Endodermal cell (in vitro differentiated cells): Measurements from ENCODE around the gene TBC1D12. TPM values are rescaled to one million over a fixed set of nuclear protein-coding genes. Genes with fewer than 3 reads are reported as not detected.
A peak's percentile ranks its signal among the peaks of the same experiment; 100 is the strongest.

ENCODE experiments used
- DNase-seq: peaks from one replicate; pipeline ENCODE4 v3.0.0-alpha.2; 2017
- H3K27ac ChIP-seq: 2 replicates; pipeline ENCODE4 v1.5.1; 2013; ENCODE audit warnings: mild to moderate bottlenecking, low read depth, low read length, moderate library complexity
- H3K27me3 ChIP-seq: 2 replicates; pipeline ENCODE4 v1.6.1; 2013; ENCODE audit warnings: mild to moderate bottlenecking, low read length, moderate library complexity; ENCODE audit not compliant: insufficient read depth, control insufficient read depth, poor library complexity, severe bottlenecking
- H3K36me3 ChIP-seq: 2 replicates; pipeline ENCODE4 v1.7.0; 2013; ENCODE audit warnings: mild to moderate bottlenecking, low read length, moderate library complexity; ENCODE audit not compliant: control insufficient read depth, insufficient read depth
- H3K4me1 ChIP-seq: one replicate; pipeline ENCODE4 v1.7.0; 2013; ENCODE audit warnings: low read length; ENCODE audit not compliant: control insufficient read depth, insufficient read depth
- H3K4me3 ChIP-seq: 2 replicates; pipeline ENCODE4 v1.5.1; 2013; ENCODE audit warnings: mild to moderate bottlenecking, low read length, moderate library complexity
- H3K9ac ChIP-seq: 2 replicates; pipeline ENCODE4 v1.6.1; 2013; ENCODE audit warnings: mild to moderate bottlenecking, low read length, moderate library complexity; ENCODE audit not compliant: poor library complexity, severe bottlenecking; ENCODE audit errors: extremely low read depth
- H3K9me3 ChIP-seq: 2 replicates; pipeline ENCODE4 v1.6.1; 2013; ENCODE audit warnings: mild to moderate bottlenecking, low read length, moderate library complexity; ENCODE audit not compliant: control insufficient read depth
- H3K27ac Mint-ChIP-seq: 2 replicates; pipeline ENCODE4 v1.8.0; 2020; ENCODE audit warnings: mixed read lengths
- H3K27me3 Mint-ChIP-seq: 2 replicates; pipeline ENCODE4 v1.8.0; 2021; ENCODE audit warnings: mild to moderate bottlenecking, mixed read lengths; ENCODE audit not compliant: insufficient read depth
- H3K36me3 Mint-ChIP-seq: 2 replicates; pipeline ENCODE4 v1.8.0; 2020; ENCODE audit warnings: low read depth, mixed read lengths
- H3K4me1 Mint-ChIP-seq: 2 replicates; pipeline ENCODE4 v1.8.0; 2020; ENCODE audit warnings: mixed read lengths
- H3K4me3 Mint-ChIP-seq: 2 replicates; pipeline ENCODE4 v1.8.0; 2020; ENCODE audit warnings: mild to moderate bottlenecking, moderate library complexity, mixed read lengths
- H3K9me3 Mint-ChIP-seq: 2 replicates; pipeline ENCODE4 v1.8.0; 2020; ENCODE audit warnings: mild to moderate bottlenecking, mixed read lengths
- WGBS, 2 experiments: methylation state at CpG; one replicate each; pipeline versions ENCODE4 v1.1.5 to v1.1.7; 2013; ENCODE audit warnings: missing lambda C conversion rate in 2 of 2, mixed read lengths in 1 of 2; ENCODE audit not compliant: insufficient coverage in 1 of 2, insufficient read length in 1 of 2; 5-methylcytosine and 5-hydroxymethylcytosine counted together
- total RNA-seq, 2 donors: library from RNA; stranded (reverse); fragmentation: NEBNext Ultra II Directional in 1 of 2; extraction: Animal tissue kit (Norgen Biotek cat#: 25700) in 1 of 2; gene quantifications; 2 replicates in 1 of 2; 3 replicates in 1 of 2; pipeline ENCODE4 v1.2.1, GENCODE V29; 2021
- TF ChIP-seq, protein P1 (sequence below): fragments of 200-600 bp; sonication (generic); conservative IDR thresholded peaks from 2 replicates; pipeline ENCODE4 v1.5.0; 2021; ENCODE audit warnings: antibody characterized with exemption, mild to moderate bottlenecking

TBC1D12 gene
- total RNA-seq, 2 donors from 2014 or later, result 7.0 to 7.4 TPM

DNA sequence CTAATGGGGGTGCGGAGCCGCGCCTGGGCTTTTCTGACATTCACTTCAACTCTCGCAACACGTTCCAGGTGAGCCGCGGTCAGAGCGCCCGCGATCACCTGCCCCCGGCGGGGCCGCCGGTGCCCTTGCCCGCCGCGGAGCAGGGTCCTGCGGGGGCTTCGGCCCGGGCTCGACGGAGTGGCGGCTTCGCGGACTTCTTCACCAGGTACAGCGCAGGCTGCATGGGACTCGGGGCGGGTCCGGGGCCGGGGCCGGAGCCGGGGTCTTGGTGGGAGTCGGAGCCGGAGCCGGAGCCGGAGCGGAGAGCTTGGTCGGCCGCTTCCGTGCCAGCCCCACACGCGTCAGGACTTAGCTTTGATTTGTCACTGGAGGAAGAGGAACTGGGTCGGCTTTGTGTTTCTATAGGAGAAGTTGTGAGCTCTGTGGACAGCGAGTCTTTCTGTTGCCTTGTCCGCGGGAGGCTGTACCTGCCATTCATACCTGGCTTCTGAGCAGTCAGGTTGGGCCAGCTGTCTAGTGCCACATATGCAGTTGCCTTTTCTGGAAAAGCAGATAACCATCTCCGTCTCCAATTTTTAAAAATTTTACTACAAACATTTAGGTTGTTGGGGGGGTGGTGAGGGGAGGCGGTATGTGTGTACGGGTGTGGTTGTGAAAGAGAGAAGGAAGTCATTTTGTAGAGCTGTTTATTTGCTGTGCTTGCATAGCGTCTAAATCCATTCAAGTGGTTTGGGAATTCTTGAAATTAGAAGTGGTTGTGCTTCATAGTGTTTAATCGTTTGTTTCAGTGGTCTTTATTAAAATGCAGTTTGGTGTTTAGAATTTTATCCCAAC lies 1.3 kb downstream of the TBC1D12 start:
- H3K4me1 ChIP-seq, result no peaks in the 10 kb centered on the region
- Mint-ChIP-seq H3K36me3 (no peaks in the 10 kb centered on the region), H3K27ac (peak overlapping the region; percentile 70), H3K4me3 (peak overlapping the region; percentile 84), H3K4me1 (peaks cover 2% of the 10 kb centered on the region), H3K9me3 (no peaks in the 10 kb centered on the region), H3K27me3 (peaks cover 21% of the 10 kb centered on the region)
- peak overlapping the region; percentile 96 for H3K4me3 ChIP-seq
- peak; percentile 82 for DNase-seq
- TF ChIP-seq, protein P1, sequence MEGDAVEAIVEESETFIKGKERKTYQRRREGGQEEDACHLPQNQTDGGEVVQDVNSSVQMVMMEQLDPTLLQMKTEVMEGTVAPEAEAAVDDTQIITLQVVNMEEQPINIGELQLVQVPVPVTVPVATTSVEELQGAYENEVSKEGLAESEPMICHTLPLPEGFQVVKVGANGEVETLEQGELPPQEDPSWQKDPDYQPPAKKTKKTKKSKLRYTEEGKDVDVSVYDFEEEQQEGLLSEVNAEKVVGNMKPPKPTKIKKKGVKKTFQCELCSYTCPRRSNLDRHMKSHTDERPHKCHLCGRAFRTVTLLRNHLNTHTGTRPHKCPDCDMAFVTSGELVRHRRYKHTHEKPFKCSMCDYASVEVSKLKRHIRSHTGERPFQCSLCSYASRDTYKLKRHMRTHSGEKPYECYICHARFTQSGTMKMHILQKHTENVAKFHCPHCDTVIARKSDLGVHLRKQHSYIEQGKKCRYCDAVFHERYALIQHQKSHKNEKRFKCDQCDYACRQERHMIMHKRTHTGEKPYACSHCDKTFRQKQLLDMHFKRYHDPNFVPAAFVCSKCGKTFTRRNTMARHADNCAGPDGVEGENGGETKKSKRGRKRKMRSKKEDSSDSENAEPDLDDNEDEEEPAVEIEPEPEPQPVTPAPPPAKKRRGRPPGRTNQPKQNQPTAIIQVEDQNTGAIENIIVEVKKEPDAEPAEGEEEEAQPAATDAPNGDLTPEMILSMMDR, result no peak
- no peaks in the 10 kb centered on the region for H3K9me3 ChIP-seq
- WGBS, 2 experiments, result 2 to 3% methylated on average over 32 to 50 of the region's 51 CpGs
- H3K27ac ChIP-seq, result no peak overlapping the region
- H3K36me3 ChIP-seq, result no peaks in the 10 kb centered on the region
- H3K9ac ChIP-seq, result peak overlapping the region; percentile 53
- no peaks in the 10 kb centered on the region for H3K27me3 ChIP-seq

- Histone ChIP-seq H3K9me3 (no peaks in the 10 kb centered on the region), H3K36me3 (no peaks in the 10 kb centered on the region), H3K27ac (no peak overlapping the region), H3K4me3 (no peak overlapping the region), H3K27me3 (no peaks in the 10 kb centered on the region), H3K4me1 (no peaks in the 10 kb centered on the region), H3K9ac (no peak overlapping the region)
- Mint-ChIP-seq H3K9me3 (no peaks in the 10 kb centered on the region), H3K4me1 (peaks cover 4% of the 10 kb centered on the region), H3K27me3 (peaks cover 18% of the 10 kb centered on the region), H3K27ac (no peak overlapping the region), H3K4me3 (no peak overlapping the region), H3K36me3 (no peaks in the 10 kb centered on the region)
- no peak for DNase-seq
- TF ChIP-seq, protein P1, result no peak
Observed at GRCh38 chr10:94405406-94405805, 3.1 kb downstream of the TBC1D12 start.

DNA sequence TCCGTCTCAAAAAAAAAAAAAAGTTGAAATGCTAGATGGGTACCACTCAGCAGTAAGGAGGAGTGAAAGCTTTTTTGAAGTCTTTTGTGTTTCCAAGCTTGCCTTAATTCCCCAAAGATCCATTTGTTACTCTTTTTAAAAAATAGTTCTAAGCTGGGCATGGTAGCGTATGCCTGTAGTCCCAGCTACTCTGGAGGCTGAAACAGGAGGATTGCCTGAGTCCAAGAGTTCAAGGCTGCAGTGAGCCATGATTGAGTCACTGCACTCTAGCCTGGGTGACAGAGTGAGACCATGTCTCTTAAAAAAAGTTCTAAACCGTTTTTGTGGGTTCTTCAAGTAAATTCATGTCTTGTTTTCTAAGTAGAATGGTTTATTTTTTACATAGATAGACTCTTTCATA lies 5.3 kb downstream of the TBC1D12 start:
- Mint-ChIP-seq H3K4me3 (no peak overlapping the region), H3K27ac (no peak overlapping the region), H3K9me3 (no peaks in the 10 kb centered on the region), H3K36me3 (peaks cover 3% of the 10 kb centered on the region), H3K27me3 (peaks cover 18% of the 10 kb centered on the region), H3K4me1 (peaks cover 4% of the 10 kb centered on the region)
- no peaks in the 10 kb centered on the region for H3K36me3 ChIP-seq
- H3K9ac ChIP-seq, result no peak overlapping the region
- no peaks in the 10 kb centered on the region for H3K4me1 ChIP-seq
- no peak overlapping the region for H3K4me3 ChIP-seq
- H3K9me3 ChIP-seq, result no peaks in the 10 kb centered on the region
- DNase-seq, result no peak
- no peak overlapping the region for H3K27ac ChIP-seq
- H3K27me3 ChIP-seq, result no peaks in the 10 kb centered on the region
- WGBS, 2 experiments, result 88 to 93% methylated on average over 3 of the region's 3 CpGs
- TF ChIP-seq, protein P1, result no peak
